Measurements from ENCODE around the gene SERINC2.

SERINC2 gene

DNA sequence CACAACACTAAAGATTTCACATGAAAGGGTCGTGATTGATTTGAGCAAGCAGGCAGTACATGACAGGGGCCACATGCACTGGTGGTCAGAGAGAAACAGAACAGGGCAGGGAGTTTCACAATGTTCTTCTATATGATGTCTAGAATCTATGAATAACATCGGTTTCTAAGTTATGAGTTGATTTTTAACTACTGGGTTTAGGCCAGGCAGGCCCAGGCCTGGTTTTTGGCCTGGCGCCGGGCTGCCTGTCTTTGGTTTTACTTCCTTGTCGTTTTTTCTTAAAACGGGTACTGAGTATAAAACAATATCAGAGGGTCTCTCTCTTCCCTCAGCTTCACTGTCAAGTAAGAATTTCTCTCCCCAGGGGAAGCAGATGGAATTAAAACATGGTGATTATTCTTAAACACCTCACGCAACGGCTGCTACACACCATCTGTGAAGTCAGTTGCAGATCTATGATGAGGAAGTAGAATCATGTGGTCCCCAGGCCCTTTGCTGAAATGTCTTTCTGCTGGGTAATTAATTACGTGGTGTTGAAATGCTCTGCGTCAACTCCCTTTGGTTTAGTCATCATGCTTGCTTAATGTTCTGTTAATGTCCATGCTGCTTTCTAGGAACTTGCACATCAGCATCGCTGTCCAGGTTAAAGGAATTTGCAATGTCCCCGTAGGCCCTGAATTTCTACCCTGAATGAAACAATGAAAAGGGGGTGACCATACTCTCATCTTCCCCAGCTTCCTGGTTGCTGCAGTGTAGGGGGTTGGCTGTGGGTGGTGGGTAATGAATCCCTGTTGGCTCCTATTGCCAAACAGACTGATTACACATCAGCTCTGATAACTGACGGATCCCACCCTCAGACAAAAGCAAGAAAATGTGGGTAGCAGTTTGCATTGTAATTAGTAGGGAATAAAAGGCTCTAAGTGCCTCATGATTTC lies 70.3 kb downstream of the SERINC2 start:
- H3K4me3 ChIP-seq (ENCODE audit: low read length) = no peak overlapping the region
- no peak for DNase-seq (ENCODE audit: low read depth, low spot score)
